CD14-positive monocyte (primary cell): ENCODE data around the gene ASH1L. TPM values are rescaled to one million over a fixed set of nuclear protein-coding genes. Genes with fewer than 3 reads are reported as not detected.
A peak's percentile ranks its signal among the peaks of the same experiment; 100 is the strongest.

Experiments
- DNase-seq, 3 donors: peaks; one replicate each; pipeline ENCODE4 v3.0.0-alpha.2; 2011 to 2022
- H2AFZ ChIP-seq: 2 replicates; pipeline ENCODE4 v1.6.0; 2012; ENCODE audit warnings: mild to moderate bottlenecking, low read depth, low read length, inconsistent platforms; ENCODE audit not compliant: insufficient read depth, poor library complexity, severe bottlenecking
- H3K27ac ChIP-seq, 2 donors: 1 replicate in 1 of 2; 2 replicates in 1 of 2; pipeline ENCODE4 v1.5.1; 2012 to 2013; ENCODE audit warnings: low read length in 2 of 2, control low read depth in 1 of 2, inconsistent platforms in 1 of 2, low read depth in 1 of 2, mild to moderate bottlenecking in 1 of 2
- H3K27me3 ChIP-seq, 2 donors: one replicate each; pipeline versions ENCODE4 v1.6.0 to v1.6.1; 2011 to 2013; ENCODE audit warnings: low read length in 2 of 2; ENCODE audit not compliant: control insufficient read depth in 2 of 2, insufficient read depth in 2 of 2
- H3K36me3 ChIP-seq, 2 donors: replicated peaks in 1 of 2; 1 replicate in 1 of 2; 2 replicates in 1 of 2; pipeline versions ENCODE4 v1.5.1 to v1.6.1; 2012 to 2013; ENCODE audit warnings: low read length in 2 of 2, control low read depth in 1 of 2, inconsistent platforms in 1 of 2, mild to moderate bottlenecking in 1 of 2; ENCODE audit not compliant: insufficient read depth in 2 of 2, control insufficient read depth in 1 of 2
- H3K4me1 ChIP-seq, 2 donors: 1 replicate in 1 of 2; 2 replicates in 1 of 2; pipeline versions ENCODE4 v1.5.1 to v1.6.1; 2012 to 2013; ENCODE audit warnings: low read length in 2 of 2, control low read depth in 1 of 2, inconsistent platforms in 1 of 2, mild to moderate bottlenecking in 1 of 2, moderate library complexity in 1 of 2; ENCODE audit not compliant: insufficient read depth in 2 of 2, control insufficient read depth in 1 of 2
- H3K4me2 ChIP-seq: replicated peaks from 2 replicates; pipeline ENCODE3; 2012; ENCODE audit warnings: low read length, moderate library complexity, mild to moderate bottlenecking; ENCODE audit not compliant: poor library complexity, severe bottlenecking; ENCODE audit errors: extremely low read depth
- H3K4me3 ChIP-seq, 3 experiments: fragments of 200-600 bp in 1 of 3; sonication (generic) in 1 of 3; replicated peaks in 1 of 3; 1 replicate in 2 of 3; 2 replicates in 1 of 3; pipeline ENCODE4 v1.5.1; 2011 to 2013; ENCODE audit warnings: low read length in 3 of 3, mild to moderate bottlenecking in 3 of 3, control low read depth in 2 of 3, low read depth in 2 of 3, inconsistent platforms in 1 of 3, moderate library complexity in 1 of 3
- H3K79me2 ChIP-seq: 2 replicates; pipeline ENCODE4 v1.6.0; 2012; ENCODE audit warnings: mild to moderate bottlenecking, control low read depth, inconsistent platforms, low read length, moderate library complexity; ENCODE audit not compliant: insufficient read depth
- H3K9ac ChIP-seq: 2 replicates; pipeline ENCODE4 v1.6.0; 2017; ENCODE audit warnings: low read length, mild to moderate bottlenecking; ENCODE audit not compliant: insufficient read depth, poor library complexity, severe bottlenecking
- H3K9me3 ChIP-seq, 2 donors: replicated peaks in 1 of 2; 1 replicate in 1 of 2; 2 replicates in 1 of 2; pipeline versions ENCODE4 v1.5.1 to v1.6.1; 2012 to 2013; ENCODE audit warnings: low read length in 2 of 2, control low read depth in 1 of 2; ENCODE audit not compliant: control insufficient read depth in 1 of 2, insufficient read depth in 1 of 2
- H4K20me1 ChIP-seq: 2 replicates; pipeline ENCODE4 v1.6.0; 2012; ENCODE audit warnings: mild to moderate bottlenecking, low read length, control low read depth, moderate library complexity; ENCODE audit not compliant: insufficient read depth
- H3K27ac Mint-ChIP-seq, 7 donors: one replicate each; pipeline ENCODE4 v1.8.0; 2020; ENCODE audit warnings: mild to moderate bottlenecking in 7 of 7, mixed read lengths in 7 of 7, moderate library complexity in 6 of 7, inconsistent platforms in 2 of 7
- H3K27me3 Mint-ChIP-seq, 3 donors: one replicate each; pipeline ENCODE4 v1.8.0; 2021 to 2022; ENCODE audit warnings: low read depth in 3 of 3, mild to moderate bottlenecking in 3 of 3, mixed read lengths in 3 of 3, moderate library complexity in 3 of 3, inconsistent platforms in 1 of 3
- H3K36me3 Mint-ChIP-seq, 2 donors: one replicate each; pipeline ENCODE4 v1.8.0; 2020; ENCODE audit warnings: mixed read lengths in 2 of 2, inconsistent platforms in 1 of 2, mild to moderate bottlenecking in 1 of 2
- H3K4me1 Mint-ChIP-seq: one replicate; pipeline ENCODE4 v1.8.0; 2020; ENCODE audit warnings: mild to moderate bottlenecking, mixed read lengths
- H3K4me3 Mint-ChIP-seq, 2 donors: one replicate each; pipeline ENCODE4 v1.8.0; 2020; ENCODE audit warnings: mild to moderate bottlenecking in 2 of 2, mixed read lengths in 2 of 2, moderate library complexity in 1 of 2
- H3K9me3 Mint-ChIP-seq, 7 donors: one replicate each; pipeline ENCODE4 v1.8.0; 2020 to 2022; ENCODE audit warnings: mixed read lengths in 7 of 7, mild to moderate bottlenecking in 6 of 7, moderate library complexity in 6 of 7, inconsistent platforms in 2 of 7
- CTCF ChIP-seq: fragments of 200-600 bp; IDR thresholded peaks from one replicate; pipeline ENCODE4 v1.8.0; 2022; ENCODE audit warnings: antibody characterized with exemption, mild to moderate bottlenecking
- WGBS: methylation state at CpG from one replicate; pipeline ENCODE4 v1.1.5; 2013; ENCODE audit warnings: missing lambda C conversion rate; ENCODE audit not compliant: insufficient coverage; 5-methylcytosine and 5-hydroxymethylcytosine counted together
- intact Hi-C, 2 donors: fragments of 100-400 bp; cut with micrococcal nuclease; formaldehyde crosslinking; loops; one replicate each; pipeline versions ENCODE4 v1.15.0 to v1.15.1; 2023
- polyA plus RNA-seq, 3 donors: library from polyadenylated mRNA; depleted of rRNA in 1 of 3; unstranded in 2 of 3; stranded (reverse) in 1 of 3; fragments of 300-500 nt in 2 of 3; fragments of >200 nt in 1 of 3; fragmentation: Illumina TruSeq in 2 of 3; gene quantifications; 1 replicate in 2 of 3; 2 replicates in 1 of 3; pipeline ENCODE4 v1.2.3, GENCODE V29; 2012 to 2021

ASH1L gene
- polyA plus RNA-seq, 3 donors = 2.7 to 21.5 (median 5.6) TPM

GRCh38 chr1:155319536-155319935 is 243.1 kb downstream of the ASH1L start:
- TF ChIP-seq CTCF = no peak
- no peak overlapping the region for H3K4me2 ChIP-seq
- H3K27me3 Mint-ChIP-seq = peaks cover 2 to 7% (median 2%) of the 10 kb centered on the region in 3 donors
- intact Hi-C loops = no loop called here
- no peaks in the 10 kb centered on the region for H3K27me3 ChIP-seq
- peak overlapping the region in 1 of 7 donors; percentile 35 for H3K27ac Mint-ChIP-seq
- no peak overlapping the region for H3K27ac ChIP-seq
- peaks cover 36% of the 10 kb centered on the region for H3K4me1 Mint-ChIP-seq
- DNase-seq = no peak
- H3K9me3 ChIP-seq = no peaks in the 10 kb centered on the region
- peaks cover 10% of the 10 kb centered on the region for H3K79me2 ChIP-seq
- no peak overlapping the region for H2AFZ ChIP-seq
- no peak overlapping the region for H3K4me3 Mint-ChIP-seq
- H4K20me1 ChIP-seq = peaks cover 17% of the 10 kb centered on the region
- no peak overlapping the region for H3K9ac ChIP-seq
- H3K36me3 Mint-ChIP-seq = peaks cover 27 to 32% of the 10 kb centered on the region in 2 donors
- H3K9me3 Mint-ChIP-seq = peaks cover 0 to 1% (median 0%) of the 10 kb centered on the region in 7 donors
- H3K36me3 ChIP-seq = peaks cover 0 to 23% of the 10 kb centered on the region in 2 donors
- peaks cover 23 to 41% of the 10 kb centered on the region in 2 donors for H3K4me1 ChIP-seq
- 68% methylated on average over 3 of the region's 5 CpGs for WGBS
- H3K4me3 ChIP-seq = no peak overlapping the region

GRCh38 chr1:155318082-155318481 is 244.5 kb downstream of the ASH1L start:
- Histone ChIP-seq H3K4me2 (no peak overlapping the region), H3K9me3 (no peaks in the 10 kb centered on the region), H3K27me3 (no peaks in the 10 kb centered on the region), H3K27ac (peak overlapping the region in 1 of 2 donors; percentile 5), H3K36me3 (peaks cover 2 to 33% of the 10 kb centered on the region in 2 donors), H4K20me1 (peaks cover 17% of the 10 kb centered on the region), H3K4me1 (peaks cover 23 to 39% of the 10 kb centered on the region in 2 donors), H3K79me2 (peaks cover 11% of the 10 kb centered on the region), H3K4me3 (no peak overlapping the region), H2AFZ (no peak overlapping the region), H3K9ac (no peak overlapping the region)
- 100% methylated on average over 7 of the region's 9 CpGs for WGBS
- H3K27ac Mint-ChIP-seq = peak overlapping the region in 1 of 7 donors; percentile 37
- DNase-seq = no peak
- peaks cover 2 to 7% (median 2%) of the 10 kb centered on the region in 3 donors for H3K27me3 Mint-ChIP-seq
- intact Hi-C loops = no loop called here
- peaks cover 0 to 1% (median 0%) of the 10 kb centered on the region in 7 donors for H3K9me3 Mint-ChIP-seq
- H3K4me1 Mint-ChIP-seq = peaks cover 36% of the 10 kb centered on the region
- H3K4me3 Mint-ChIP-seq = no peak overlapping the region
- peaks cover 34 to 46% of the 10 kb centered on the region in 2 donors for H3K36me3 Mint-ChIP-seq
- TF ChIP-seq CTCF = no peak
